GM19025 (cell line): ENCODE data around the gene TNIP3.

Experiments
- ATAC-seq: cut with Tn5 transposase; IDR thresholded peaks from one replicate; pipeline ENCODE4 v1.9.1; 2021; ENCODE audit warnings: mild to moderate bottlenecking, low read depth, moderate library complexity; ENCODE audit not compliant: unreplicated experiment

TNIP3 gene

GRCh38 chr4:121093261-121093660, 70.9 kb downstream of the TNIP3 start:
- no peak for ATAC-seq

GRCh38 chr4:121091941-121092340, 72.2 kb downstream of the TNIP3 start:
- no peak for ATAC-seq

- ATAC-seq = no peak
These were observed 75.3 kb downstream of the TNIP3 start for GRCh38 chr4:121088867-121089266.
